HEK293 (cell line): Measurements from ENCODE around the gene SLC25A39.
A peak's percentile ranks its signal among the peaks of the same experiment; 100 is the strongest.

Experiments
- FEZF1 ChIP-seq: fragments of 450-650 bp; formaldehyde crosslinking; IDR thresholded peaks from 2 replicates; pipeline ENCODE4 v1.5.1; 2016; ENCODE audit warnings: missing biosample characterization, missing genetic modification characterization
- KLF1 ChIP-seq: fragments of 450-650 bp; formaldehyde crosslinking; IDR thresholded peaks from 2 replicates; pipeline ENCODE4 v1.5.1; 2016; ENCODE audit warnings: missing biosample characterization, missing genetic modification characterization
- MZF1 ChIP-seq: fragments of 450-650 bp; formaldehyde crosslinking; IDR thresholded peaks from 2 replicates; pipeline ENCODE4 v1.5.1; 2017; ENCODE audit warnings: missing biosample characterization, missing genetic modification characterization, borderline replicate concordance
- REPIN1 ChIP-seq: fragments of 450-650 bp; formaldehyde crosslinking; IDR thresholded peaks from 2 replicates; pipeline ENCODE4 v1.5.1; 2017; ENCODE audit warnings: missing biosample characterization, missing genetic modification characterization, low read depth
- SALL2 ChIP-seq: fragments of 450-650 bp; formaldehyde crosslinking; IDR thresholded peaks from 2 replicates; pipeline ENCODE4 v1.5.0; 2017; ENCODE audit warnings: missing biosample characterization, mild to moderate bottlenecking, missing genetic modification characterization, borderline replicate concordance
- ZFHX2 ChIP-seq: fragments of 450-650 bp; formaldehyde crosslinking; conservative IDR thresholded peaks from 2 replicates; pipeline ENCODE4 v1.5.1; 2016; ENCODE audit warnings: missing biosample characterization, missing genetic modification characterization
- ZFP3 ChIP-seq: fragments of 450-650 bp; formaldehyde crosslinking; IDR thresholded peaks from 2 replicates; pipeline ENCODE4 v1.5.1; 2016; ENCODE audit warnings: low read depth, missing biosample characterization, missing genetic modification characterization
- ZNF112 ChIP-seq: fragments of 450-650 bp; formaldehyde crosslinking; IDR thresholded peaks from 2 replicates; pipeline ENCODE4 v1.5.0; 2017; ENCODE audit warnings: missing biosample characterization, missing genetic modification characterization
- ZNF2 ChIP-seq: fragments of 450-650 bp; formaldehyde crosslinking; IDR thresholded peaks from 2 replicates; pipeline ENCODE4 v1.5.1; 2016; ENCODE audit warnings: missing biosample characterization, missing genetic modification characterization
- ZNF350 ChIP-seq: fragments of 450-650 bp; formaldehyde crosslinking; IDR thresholded peaks from 2 replicates; pipeline ENCODE4 v1.5.0; 2017; ENCODE audit warnings: missing biosample characterization, mild to moderate bottlenecking, missing genetic modification characterization
- ZNF426 ChIP-seq: fragments of 450-650 bp; formaldehyde crosslinking; IDR thresholded peaks from 2 replicates; pipeline ENCODE4 v1.5.1; 2017; ENCODE audit warnings: missing biosample characterization, missing genetic modification characterization, mild to moderate bottlenecking, inconsistent platforms, moderate library complexity
- ZNF571 ChIP-seq: fragments of 450-650 bp; formaldehyde crosslinking; IDR thresholded peaks from 2 replicates; pipeline ENCODE4 v1.5.0; 2017; ENCODE audit warnings: missing biosample characterization, missing genetic modification characterization
- ZNF623 ChIP-seq: fragments of 450-650 bp; formaldehyde crosslinking; IDR thresholded peaks from 2 replicates; pipeline ENCODE4 v1.5.1; 2016; ENCODE audit warnings: missing biosample characterization, missing genetic modification characterization
- ZNF624 ChIP-seq: fragments of 450-650 bp; formaldehyde crosslinking; IDR thresholded peaks from 2 replicates; pipeline ENCODE4 v1.5.1; 2017; ENCODE audit warnings: missing biosample characterization, missing genetic modification characterization
- ZNF670 ChIP-seq: fragments of 450-650 bp; formaldehyde crosslinking; IDR thresholded peaks from 2 replicates; pipeline ENCODE4 v1.5.1; 2016; ENCODE audit warnings: missing biosample characterization, missing genetic modification characterization, low read depth
- ZNF677 ChIP-seq: fragments of 450-650 bp; IDR thresholded peaks from 2 replicates; pipeline ENCODE4 v1.5.0; 2018; ENCODE audit warnings: missing biosample characterization, mild to moderate bottlenecking, missing genetic modification characterization, moderate library complexity
- ZNF701 ChIP-seq: fragments of 450-650 bp; formaldehyde crosslinking; IDR thresholded peaks from 2 replicates; pipeline ENCODE4 v1.5.1; 2016; ENCODE audit warnings: missing biosample characterization, missing genetic modification characterization
- ZNF747 ChIP-seq: fragments of 450-650 bp; formaldehyde crosslinking; IDR thresholded peaks from 2 replicates; pipeline ENCODE4 v1.5.1; 2016; ENCODE audit warnings: missing biosample characterization, missing genetic modification characterization
- ZNF776 ChIP-seq: fragments of 450-650 bp; formaldehyde crosslinking; IDR thresholded peaks from 2 replicates; pipeline ENCODE4 v1.5.0; 2017; ENCODE audit warnings: missing biosample characterization, missing genetic modification characterization, borderline replicate concordance
- ZSCAN30 ChIP-seq: fragments of 450-650 bp; IDR thresholded peaks from 2 replicates; pipeline ENCODE4 v1.5.1; 2018; ENCODE audit warnings: missing biosample characterization, mild to moderate bottlenecking, missing genetic modification characterization, moderate library complexity
- TF ChIP-seq, protein P1 (sequence below): fragments of 450-650 bp; formaldehyde crosslinking; IDR thresholded peaks from 2 replicates; pipeline ENCODE4 v1.5.1; 2016; ENCODE audit warnings: missing biosample characterization, missing genetic modification characterization
- TF ChIP-seq, protein P2 (sequence below): fragments of 450-650 bp; formaldehyde crosslinking; IDR thresholded peaks from 2 replicates; pipeline ENCODE4 v1.5.1; 2016; ENCODE audit warnings: missing biosample characterization, missing genetic modification characterization
- TF ChIP-seq, protein P3 (sequence below): fragments of 450-650 bp; formaldehyde crosslinking; IDR thresholded peaks from 2 replicates; pipeline ENCODE4; 2016; ENCODE audit warnings: missing biosample characterization, missing genetic modification characterization
- TF ChIP-seq, protein P4 (sequence below): fragments of 450-650 bp; formaldehyde crosslinking; IDR thresholded peaks from 2 replicates; pipeline ENCODE4 v1.5.1; 2016; ENCODE audit warnings: missing biosample characterization, missing genetic modification characterization, borderline replicate concordance
- TF ChIP-seq, protein P5 (sequence below): fragments of 450-650 bp; formaldehyde crosslinking; IDR thresholded peaks from 2 replicates; pipeline ENCODE4 v1.5.1; 2016; ENCODE audit warnings: missing biosample characterization, missing genetic modification characterization

Gene SLC25A39

DNA sequence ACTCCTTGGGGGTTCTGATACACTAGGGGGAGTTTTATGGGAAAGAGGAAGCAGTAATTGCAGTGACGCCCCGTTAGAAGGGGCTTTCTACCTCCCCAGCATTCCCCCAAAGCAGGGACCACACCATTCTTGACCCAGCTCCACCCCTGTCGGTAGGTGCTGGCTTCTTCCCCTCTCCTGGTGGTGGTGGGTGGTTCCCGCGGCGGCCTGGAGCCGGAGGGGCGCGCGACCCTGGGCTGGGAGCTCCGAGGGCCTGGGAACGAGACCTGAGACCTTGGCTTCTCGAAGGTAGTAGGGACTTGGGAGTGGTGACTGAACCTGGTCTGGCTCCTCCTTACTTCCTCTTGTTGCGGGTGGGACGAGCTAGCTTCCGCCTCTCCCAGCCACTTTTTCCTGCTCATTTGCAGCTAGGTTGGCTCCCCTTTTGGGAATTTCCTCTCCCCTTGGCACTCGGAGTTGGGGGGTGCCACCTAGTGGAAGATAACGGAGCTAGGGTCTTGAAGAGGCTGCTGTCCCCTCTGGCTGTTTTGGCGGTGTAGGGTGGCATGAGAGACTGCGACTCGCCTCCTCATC is 20.9 kb upstream of the SLC25A39 start (continued):
- TF ChIP-seq ZSCAN30 (peak; percentile 38; the same call in 1 of the 2 replicates), ZFHX2 (tag by site-specific recombination) (0 out of 2 replicates have a peak, but pooled peaks have one; percentile 15), ZNF571 (no peak), ZNF670 (tag by site-specific recombination) (no peak), ZNF350 (tag by site-specific recombination) (no peak), ZNF112 (tag by site-specific recombination) (no peak), ZNF426 (tag by site-specific recombination) (no peak), ZNF701 (no peak), ZNF747 (tag by site-specific recombination) (no peak), ZNF623 (tag by site-specific recombination) (no peak), ZFP3 (tag by site-specific recombination) (no peak), ZNF624 (tag by site-specific recombination) (no peak), SALL2 (no peak), FEZF1 (peak; percentile 50), REPIN1 (tag by site-specific recombination) (no peak), MZF1 (tag by site-specific recombination) (no peak; the same call in 1 of the 2 replicates), ZNF677 (no peak), ZNF2 (no peak), KLF1 (tag by site-specific recombination) (no peak), ZNF776 (tag by site-specific recombination) (no peak)
- TF ChIP-seq, protein P1, sequence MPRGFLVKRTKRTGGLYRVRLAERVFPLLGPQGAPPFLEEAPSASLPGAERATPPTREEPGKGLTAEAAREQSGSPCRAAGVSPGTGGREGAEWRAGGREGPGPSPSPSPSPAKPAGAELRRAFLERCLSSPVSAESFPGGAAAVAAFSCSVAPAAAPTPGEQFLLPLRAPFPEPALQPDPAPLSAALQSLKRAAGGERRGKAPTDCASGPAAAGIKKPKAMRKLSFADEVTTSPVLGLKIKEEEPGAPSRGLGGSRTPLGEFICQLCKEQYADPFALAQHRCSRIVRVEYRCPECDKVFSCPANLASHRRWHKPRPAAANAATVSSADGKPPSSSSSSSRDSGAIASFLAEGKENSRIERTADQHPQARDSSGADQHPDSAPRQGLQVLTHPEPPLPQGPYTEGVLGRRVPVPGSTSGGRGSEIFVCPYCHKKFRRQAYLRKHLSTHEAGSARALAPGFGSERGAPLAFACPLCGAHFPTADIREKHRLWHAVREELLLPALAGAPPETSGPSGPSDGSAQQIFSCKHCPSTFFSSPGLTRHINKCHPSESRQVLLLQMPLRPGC (tag by site-specific recombination): no peak
- TF ChIP-seq, protein P2, sequence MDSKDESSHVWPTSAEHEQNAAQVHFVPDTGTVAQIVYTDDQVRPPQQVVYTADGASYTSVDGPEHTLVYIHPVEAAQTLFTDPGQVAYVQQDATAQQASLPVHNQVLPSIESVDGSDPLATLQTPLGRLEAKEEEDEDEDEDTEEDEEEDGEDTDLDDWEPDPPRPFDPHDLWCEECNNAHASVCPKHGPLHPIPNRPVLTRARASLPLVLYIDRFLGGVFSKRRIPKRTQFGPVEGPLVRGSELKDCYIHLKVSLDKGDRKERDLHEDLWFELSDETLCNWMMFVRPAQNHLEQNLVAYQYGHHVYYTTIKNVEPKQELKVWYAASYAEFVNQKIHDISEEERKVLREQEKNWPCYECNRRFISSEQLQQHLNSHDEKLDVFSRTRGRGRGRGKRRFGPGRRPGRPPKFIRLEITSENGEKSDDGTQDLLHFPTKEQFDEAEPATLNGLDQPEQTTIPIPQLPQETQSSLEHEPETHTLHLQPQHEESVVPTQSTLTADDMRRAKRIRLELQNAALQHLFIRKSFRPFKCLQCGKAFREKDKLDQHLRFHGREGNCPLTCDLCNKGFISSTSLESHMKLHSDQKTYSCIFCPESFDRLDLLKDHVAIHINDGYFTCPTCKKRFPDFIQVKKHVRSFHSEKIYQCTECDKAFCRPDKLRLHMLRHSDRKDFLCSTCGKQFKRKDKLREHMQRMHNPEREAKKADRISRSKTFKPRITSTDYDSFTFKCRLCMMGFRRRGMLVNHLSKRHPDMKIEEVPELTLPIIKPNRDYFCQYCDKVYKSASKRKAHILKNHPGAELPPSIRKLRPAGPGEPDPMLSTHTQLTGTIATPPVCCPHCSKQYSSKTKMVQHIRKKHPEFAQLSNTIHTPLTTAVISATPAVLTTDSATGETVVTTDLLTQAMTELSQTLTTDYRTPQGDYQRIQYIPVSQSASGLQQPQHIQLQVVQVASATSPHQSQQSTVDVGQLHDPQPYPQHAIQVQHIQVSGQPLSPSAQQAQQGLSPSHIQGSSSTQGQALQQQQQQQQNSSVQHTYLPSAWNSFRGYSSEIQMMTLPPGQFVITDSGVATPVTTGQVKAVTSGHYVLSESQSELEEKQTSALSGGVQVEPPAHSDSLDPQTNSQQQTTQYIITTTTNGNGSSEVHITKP (tag by site-specific recombination): no peak
- TF ChIP-seq, protein P3, sequence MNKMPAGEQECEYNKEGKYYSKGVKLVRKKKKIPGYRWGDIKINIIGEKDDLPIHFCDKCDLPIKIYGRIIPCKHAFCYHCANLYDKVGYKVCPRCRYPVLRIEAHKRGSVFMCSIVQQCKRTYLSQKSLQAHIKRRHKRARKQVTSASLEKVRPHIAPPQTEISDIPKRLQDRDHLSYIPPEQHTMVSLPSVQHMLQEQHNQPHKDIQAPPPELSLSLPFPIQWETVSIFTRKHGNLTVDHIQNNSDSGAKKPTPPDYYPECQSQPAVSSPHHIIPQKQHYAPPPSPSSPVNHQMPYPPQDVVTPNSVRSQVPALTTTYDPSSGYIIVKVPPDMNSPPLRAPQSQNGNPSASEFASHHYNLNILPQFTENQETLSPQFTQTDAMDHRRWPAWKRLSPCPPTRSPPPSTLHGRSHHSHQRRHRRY (tag by site-specific recombination): no peak
- TF ChIP-seq, protein P4, sequence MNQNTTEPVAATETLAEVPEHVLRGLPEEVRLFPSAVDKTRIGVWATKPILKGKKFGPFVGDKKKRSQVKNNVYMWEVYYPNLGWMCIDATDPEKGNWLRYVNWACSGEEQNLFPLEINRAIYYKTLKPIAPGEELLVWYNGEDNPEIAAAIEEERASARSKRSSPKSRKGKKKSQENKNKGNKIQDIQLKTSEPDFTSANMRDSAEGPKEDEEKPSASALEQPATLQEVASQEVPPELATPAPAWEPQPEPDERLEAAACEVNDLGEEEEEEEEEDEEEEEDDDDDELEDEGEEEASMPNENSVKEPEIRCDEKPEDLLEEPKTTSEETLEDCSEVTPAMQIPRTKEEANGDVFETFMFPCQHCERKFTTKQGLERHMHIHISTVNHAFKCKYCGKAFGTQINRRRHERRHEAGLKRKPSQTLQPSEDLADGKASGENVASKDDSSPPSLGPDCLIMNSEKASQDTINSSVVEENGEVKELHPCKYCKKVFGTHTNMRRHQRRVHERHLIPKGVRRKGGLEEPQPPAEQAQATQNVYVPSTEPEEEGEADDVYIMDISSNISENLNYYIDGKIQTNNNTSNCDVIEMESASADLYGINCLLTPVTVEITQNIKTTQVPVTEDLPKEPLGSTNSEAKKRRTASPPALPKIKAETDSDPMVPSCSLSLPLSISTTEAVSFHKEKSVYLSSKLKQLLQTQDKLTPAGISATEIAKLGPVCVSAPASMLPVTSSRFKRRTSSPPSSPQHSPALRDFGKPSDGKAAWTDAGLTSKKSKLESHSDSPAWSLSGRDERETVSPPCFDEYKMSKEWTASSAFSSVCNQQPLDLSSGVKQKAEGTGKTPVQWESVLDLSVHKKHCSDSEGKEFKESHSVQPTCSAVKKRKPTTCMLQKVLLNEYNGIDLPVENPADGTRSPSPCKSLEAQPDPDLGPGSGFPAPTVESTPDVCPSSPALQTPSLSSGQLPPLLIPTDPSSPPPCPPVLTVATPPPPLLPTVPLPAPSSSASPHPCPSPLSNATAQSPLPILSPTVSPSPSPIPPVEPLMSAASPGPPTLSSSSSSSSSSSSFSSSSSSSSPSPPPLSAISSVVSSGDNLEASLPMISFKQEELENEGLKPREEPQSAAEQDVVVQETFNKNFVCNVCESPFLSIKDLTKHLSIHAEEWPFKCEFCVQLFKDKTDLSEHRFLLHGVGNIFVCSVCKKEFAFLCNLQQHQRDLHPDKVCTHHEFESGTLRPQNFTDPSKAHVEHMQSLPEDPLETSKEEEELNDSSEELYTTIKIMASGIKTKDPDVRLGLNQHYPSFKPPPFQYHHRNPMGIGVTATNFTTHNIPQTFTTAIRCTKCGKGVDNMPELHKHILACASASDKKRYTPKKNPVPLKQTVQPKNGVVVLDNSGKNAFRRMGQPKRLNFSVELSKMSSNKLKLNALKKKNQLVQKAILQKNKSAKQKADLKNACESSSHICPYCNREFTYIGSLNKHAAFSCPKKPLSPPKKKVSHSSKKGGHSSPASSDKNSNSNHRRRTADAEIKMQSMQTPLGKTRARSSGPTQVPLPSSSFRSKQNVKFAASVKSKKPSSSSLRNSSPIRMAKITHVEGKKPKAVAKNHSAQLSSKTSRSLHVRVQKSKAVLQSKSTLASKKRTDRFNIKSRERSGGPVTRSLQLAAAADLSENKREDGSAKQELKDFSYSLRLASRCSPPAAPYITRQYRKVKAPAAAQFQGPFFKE (tag by site-specific recombination): no peak
- TF ChIP-seq, protein P5, sequence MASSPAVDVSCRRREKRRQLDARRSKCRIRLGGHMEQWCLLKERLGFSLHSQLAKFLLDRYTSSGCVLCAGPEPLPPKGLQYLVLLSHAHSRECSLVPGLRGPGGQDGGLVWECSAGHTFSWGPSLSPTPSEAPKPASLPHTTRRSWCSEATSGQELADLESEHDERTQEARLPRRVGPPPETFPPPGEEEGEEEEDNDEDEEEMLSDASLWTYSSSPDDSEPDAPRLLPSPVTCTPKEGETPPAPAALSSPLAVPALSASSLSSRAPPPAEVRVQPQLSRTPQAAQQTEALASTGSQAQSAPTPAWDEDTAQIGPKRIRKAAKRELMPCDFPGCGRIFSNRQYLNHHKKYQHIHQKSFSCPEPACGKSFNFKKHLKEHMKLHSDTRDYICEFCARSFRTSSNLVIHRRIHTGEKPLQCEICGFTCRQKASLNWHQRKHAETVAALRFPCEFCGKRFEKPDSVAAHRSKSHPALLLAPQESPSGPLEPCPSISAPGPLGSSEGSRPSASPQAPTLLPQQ: no peak
